IPS-11a (cell line): ENCODE data around the gene CD22.
"Not testable (repeated sequence)": the region's sequence is repeated elsewhere in the genome, so short reads cannot be mapped to it uniquely, and the experiment has no call there.

ENCODE experiments used
- H3K4me3 ChIP-seq: one replicate; pipeline ENCODE4 v1.5.1; 2013; ENCODE audit warnings: low read depth, low read length, control low read depth

CD22 gene

DNA sequence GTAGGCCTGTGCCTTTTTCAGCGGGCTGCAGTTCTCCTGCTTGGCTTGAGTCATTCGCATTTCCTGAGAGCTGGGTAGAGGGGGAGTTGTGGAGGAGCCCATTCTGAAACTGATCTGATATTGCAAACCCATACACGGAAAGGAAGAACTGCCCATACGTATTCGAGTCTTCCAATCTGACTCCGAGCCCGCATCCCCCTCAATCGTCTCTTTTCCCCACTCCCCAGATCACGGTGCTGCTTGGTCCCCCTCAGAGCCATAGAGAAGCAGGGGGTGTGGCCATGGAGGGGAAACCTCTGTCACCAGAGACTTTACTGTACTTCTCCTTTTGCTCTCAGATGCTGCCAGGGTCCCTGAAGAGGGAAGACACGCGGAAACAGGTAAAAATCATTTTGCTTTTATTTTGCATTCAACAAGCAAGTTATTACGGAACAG, at the start of gene CD22:
Gene CD22, plus strand, starts transcription at position 337 of the 435 bp plus-strand sequence. CDS start 2,854 bp downstream, outside the sequence.
- no peak within 1 kb of the TSS for H3K4me3 ChIP-seq

DNA sequence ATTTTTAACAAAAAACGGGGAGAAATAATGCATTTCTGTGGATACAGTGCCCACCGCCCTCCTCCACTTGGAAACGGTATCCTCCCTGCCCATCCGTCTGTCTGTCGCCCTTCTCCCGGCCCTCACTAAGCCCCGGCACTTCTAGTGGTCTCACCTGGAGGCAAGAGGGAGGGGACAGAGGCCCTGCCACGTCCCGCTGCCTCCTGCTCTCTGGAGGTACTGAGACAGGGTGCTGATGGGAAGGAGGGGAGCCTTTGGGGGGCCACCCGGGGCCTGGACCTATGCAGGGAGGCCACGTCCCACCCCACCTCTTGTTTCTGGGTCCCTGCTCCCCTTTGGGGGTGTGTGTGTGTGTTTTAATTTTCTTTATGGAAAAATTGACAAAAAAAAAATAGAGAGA, 49.6 kb upstream of the CD22 start:
- H3K4me3 ChIP-seq = no peak overlapping the region

DNA sequence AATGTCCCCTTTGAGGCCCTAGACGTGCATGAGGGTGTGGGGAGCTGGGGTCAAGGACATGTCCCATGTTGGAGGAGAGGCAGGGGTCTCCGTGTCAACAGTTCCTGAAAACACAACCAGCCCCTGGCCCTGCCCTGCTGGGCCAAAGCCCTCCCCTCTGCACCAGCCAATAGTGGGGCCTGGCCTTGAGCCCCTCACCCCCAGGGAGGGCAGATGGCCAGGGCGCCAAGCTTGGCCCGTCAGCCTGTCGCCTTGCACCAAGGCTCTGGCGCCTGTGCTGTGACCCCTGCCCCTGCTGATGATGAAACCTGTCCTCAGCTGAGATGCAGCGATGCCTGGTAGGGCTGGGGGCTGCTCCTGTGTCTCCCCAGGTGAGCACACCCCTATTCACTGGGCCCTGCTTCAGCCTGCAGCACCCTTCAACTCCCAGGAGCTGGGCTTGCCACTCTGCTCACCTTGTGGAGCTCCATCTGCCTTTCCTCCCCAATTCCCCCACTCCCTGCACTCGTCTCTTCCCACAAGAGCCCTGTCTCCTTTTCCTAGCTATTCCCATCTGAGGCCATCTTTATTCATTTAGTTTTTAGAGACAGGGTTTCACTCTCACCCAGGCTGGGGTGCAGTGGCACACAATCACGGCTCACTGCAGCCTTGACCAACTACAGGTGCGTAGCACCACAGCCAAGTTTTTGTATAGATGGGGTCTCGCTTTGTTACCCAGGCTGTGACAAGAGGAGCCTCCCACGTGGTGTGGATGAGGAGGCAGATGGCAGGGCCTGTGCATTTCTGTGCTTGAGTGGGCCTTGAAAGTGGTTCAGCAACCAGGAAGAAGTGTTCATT, 48.8 kb upstream of the CD22 start:
- H3K4me3 ChIP-seq = no peak overlapping the region

DNA sequence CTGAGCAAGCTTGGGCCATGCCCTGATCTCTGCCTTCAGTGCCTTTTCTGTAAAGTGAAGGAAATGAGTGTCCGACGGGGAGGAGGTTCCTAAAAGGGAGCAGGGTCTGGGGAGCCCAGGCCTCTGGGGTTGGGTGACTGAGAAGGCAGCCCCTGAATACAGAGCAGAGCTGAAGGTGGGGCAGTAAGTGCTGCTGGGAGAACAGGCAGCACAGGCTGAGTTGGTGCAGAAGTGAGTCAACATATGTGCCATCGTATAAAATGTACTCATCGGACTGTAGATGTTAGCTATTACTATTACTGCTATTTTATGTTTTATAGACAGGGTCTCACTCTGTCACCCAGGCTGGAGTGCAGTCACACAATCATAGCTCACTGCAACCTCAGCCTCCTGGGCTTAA, 47.7 kb upstream of the CD22 start:
- H3K4me3 ChIP-seq = no peak overlapping the region

DNA sequence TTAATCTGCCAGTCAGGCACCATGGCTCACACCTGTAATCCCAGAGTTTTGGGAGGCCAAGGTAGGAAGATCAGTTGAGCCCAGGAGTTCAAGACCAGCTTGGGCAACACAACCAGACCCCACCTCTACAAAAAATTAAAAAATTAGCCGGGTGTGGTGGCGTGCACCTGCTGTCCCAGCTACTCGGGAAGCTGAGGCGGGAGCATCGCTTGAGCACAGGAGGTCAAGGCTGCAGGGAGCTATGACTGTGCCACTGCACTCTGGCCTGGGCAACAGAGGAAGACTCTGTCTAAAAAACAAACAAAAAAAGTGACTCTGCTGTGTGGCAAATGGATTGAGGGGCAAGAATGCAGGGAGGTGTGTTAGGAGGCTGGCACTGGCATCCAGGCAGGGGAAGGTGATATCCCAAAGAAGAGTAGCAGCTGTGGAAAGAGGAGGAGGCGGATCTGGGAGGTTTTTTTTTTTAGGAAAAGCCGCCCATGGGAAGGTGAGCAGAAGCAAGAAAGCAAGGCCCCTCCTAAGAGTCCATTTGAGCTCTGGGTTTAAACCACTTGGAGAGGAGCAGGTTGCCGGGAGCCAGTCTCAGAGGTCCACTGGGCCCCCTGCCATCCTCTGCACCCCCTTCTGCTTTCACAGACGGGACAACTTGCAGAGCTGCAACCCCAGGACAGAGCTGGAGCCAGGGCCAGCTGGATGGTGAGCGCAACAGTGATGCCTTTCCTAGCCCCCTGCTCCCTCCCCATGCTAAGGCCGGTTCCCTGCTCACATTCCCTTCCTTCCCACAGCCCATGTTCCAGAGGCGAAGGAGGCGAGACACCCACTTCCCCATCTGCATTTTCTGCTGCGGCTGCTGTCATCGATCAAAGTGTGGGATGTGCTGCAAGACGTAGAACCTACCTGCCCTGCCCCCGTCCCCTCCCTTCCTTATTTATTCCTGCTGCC, 44.6 kb upstream of the CD22 start:
- no peak overlapping the region for H3K4me3 ChIP-seq

DNA sequence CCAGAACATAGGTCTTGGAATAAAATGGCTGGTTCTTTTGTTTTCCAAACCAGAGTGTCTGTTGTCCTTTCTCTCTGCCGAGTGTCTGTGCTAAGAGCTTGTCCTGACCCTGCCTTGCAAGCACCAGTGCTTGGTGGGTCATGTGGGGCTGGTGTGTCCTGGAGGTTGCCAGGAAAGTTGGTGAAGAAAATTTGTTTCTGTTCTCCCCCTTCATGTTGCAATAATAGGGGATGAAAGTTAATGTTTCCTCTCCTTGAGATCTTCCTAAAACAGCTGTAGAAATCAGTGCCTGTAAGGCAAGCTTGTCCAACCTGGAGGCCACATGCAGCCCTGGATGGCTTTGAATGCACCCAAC, 43.9 kb upstream of the CD22 start:
- H3K4me3 ChIP-seq = no peak overlapping the region

DNA sequence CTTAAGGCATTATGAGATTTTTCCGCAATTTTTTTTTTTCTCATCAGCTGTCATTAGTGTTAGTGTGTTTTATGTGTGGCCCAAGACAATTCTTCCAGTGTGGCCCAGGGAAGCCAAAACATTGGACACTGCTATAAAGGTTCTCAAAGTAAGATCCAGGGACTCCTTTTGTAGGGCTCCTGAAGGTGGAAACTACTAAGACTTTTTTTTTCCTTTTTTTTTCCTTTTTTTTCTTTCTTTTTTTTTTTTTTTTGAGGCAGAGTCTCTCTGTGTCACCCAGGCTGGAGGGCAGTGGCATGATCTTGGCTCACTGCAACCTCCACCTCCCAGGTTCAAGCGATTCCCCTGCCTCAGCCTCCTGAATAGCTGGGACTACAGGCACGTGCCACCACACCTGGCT, 43.5 kb upstream of the CD22 start:
- H3K4me3 ChIP-seq = not testable (repeated sequence)

DNA sequence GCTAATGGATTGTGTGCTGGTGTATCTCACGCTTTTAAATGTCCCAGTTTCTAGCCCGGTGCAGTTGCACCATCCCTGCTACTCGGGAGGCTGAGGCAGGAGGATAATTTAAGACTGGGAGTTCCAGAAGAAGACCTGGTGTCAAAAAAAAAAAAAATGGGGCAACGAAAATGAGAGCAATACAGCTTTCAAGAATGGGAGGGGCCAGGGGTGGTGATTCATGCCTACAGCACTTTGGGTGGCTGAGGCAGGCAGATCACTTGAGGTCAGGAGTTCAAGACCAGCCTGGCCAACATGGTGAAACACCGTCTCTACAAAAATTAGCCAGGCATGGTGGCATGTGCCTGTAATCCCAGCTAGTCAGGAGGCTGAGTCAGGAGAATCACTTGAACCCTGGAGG, 42.9 kb upstream of the CD22 start:
- H3K4me3 ChIP-seq = not testable (repeated sequence)

DNA sequence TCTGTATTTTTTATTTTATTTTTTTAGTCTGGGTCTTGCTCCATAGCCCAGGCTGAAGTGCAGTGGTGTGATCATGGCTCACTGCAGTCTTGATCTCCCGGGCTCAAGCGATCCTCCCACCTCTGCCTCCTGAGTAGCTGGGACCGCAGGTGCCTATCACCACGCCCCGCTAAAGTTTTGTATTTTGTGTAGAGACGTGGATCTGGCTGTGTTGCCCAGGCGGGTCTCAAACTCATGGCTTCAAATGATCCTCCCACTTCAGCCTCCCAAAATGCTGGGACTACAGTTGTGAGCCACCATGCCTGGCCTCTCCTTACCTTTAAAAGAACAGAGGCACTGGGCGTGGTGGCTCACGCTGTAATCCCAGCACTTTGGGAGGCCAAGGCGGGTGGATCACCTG, 41.3 kb upstream of the CD22 start:
- H3K4me3 ChIP-seq = no peak overlapping the region

DNA sequence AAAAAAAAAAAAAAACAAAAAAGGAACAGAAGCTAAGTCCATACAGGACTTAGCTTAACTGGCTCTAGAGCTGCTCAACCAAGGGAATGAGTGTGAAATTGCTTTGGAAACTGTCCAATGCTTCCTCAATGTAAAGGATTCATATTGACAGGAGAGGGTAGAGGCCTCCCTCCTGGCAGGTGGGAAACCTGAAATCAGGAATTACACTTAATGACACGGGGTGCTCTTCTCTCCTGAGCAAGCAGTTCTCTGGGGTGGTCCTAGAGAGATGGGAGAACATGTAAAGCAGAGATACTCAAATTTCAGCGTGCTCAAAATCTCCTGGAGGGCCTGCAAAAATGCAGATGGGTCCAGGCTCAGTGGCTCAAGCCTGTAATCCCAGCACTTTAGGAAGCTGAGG, 40.7 kb upstream of the CD22 start:
- H3K4me3 ChIP-seq = no peak overlapping the region

DNA sequence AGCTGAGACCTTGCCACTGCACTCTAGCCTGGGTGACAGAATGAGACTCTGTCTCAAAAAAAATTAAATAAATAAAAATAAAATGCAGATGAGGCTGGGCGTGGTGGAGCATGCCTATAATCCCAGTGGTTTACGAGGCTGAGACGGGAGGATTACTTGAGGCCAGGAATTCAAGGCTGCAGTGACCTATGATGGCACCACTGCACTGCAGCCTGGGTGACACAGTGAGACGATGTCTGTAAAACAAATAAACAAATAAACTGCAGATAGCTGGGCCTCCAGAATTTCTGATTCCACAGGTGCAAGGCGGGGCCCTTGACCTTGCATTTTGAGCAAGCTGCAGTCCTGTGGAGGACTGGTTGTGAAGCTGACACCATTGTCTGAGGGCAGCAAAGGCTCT, 40.1 kb upstream of the CD22 start:
- no peak overlapping the region for H3K4me3 ChIP-seq

DNA sequence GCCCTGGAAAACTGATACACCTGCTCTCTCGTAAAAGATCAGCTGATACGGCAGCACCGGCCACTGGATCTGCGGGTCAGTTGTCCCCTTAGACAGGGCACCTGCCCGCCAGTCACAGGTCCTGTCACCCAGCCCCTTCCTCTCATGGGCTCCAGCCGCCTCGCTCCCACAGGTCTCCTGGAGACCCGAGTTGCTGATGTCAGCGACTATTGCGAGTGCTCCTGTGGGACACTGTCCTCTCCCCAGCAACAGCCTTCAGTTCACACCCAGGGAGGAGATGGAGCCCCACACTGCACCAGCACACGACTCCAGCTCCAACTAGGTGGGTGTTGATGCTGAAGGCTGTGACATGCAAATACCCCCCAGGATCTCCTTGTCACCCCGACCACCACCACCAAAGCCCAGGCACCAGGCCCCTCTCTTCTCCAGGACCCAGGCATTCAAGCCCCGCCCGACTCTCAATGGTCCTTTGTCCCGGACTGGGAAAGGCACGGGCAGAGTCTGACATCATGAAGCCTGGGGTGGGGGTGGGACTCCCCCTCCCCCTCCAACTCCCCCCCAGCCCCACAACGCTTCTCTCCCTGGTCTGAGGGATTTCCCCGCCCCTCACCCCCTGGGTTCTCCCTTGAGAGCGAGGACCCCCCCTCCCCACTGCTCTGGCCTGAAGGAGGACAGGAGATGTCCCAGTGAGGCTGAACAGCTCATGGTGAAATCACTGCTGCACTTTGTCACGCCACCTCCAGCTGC, 38.4 kb upstream of the CD22 start:
- H3K4me3 ChIP-seq = no peak overlapping the region

DNA sequence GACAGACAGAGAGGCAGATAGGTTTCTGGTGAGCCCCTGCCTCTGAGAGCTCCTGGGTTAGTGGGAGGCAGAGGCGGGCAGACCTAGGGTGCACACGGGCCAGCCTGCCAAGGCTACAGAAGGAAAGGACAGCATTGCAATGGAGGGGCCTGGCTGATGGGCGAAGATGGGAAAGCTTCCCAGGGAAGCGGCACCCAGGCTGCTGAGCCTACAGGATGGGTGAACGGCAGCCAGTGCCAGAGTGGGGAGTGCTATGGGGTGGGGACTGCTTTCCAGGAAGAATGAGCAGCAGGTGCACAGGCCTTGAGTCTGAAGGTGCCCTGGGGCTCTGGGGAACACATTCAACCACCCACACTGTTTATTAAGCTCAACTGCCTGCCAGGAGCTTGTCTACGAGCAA, 37.7 kb upstream of the CD22 start:
- H3K4me3 ChIP-seq = no peak overlapping the region

DNA sequence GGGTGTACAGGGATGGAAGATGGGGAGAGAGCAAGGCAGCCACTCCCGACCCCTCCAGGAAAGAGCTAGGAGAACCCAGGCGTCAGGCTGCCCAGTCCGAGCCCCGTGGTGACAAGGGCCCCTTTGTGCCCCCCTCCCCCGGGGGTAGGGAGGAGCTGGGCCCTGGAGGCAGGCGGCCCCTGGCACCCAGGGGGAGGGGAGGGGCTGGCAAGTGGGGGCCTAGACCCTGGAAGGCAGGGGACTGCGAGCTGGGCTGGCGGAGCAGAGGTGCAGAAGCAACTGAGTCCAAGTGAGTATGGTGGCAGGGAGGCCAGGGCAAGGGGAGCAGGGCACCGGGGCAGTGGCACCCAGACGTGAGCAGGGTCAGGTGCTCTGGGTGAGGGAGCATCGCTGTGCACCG, 37.1 kb upstream of the CD22 start, which contains the start of gene MAG:
Gene MAG, plus strand, starts transcription at position 246 of the 400 bp plus-strand sequence. CDS start 3,248 bp downstream, outside the sequence.
- H3K4me3 ChIP-seq = no peak within 1 kb of the TSS

DNA sequence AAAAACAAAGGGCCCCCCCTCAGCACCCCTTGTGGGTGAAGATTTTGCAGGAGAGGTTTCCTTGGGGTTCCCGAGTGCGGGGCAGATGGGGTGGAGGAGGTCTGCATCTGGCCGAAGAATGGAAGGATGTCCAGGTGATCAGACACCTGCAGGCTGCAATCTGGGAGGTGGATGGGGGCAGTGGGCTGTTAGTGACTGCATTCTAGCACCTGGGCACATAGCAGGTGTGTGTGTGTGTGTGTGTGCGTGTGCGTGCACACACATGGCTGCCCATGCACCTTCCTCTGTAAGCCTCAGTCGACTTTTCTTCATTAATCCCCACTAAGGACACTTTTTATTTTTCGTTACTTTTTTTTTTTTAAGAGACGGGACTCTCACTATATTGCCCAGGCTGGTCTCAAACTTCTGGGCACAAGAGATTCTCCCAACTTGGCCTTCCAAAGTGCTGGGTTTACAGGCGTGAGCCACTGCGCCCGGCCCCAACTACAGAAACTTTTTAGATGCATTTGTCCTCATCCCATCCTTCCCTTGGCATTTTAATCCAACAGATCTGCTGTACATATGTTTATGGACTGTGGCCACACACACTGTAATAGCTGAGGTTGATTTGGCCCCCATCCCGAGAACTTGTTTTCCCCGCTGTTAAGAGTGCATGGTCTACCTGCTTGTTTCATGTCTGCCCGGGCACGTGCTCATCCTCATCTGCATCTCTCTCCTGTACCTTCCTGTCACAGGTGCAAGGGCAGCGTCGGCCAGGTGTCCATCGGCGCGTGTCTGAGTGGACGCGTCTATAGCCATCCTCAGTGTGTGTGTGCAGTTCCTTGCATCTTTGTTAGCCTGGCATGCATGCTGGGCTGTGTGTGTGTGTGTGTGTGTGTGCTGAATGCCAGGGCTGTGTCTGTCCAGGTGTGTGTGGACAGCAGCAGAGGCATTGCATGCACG, 36.3 kb upstream of the CD22 start:
- no peak overlapping the region for H3K4me3 ChIP-seq

DNA sequence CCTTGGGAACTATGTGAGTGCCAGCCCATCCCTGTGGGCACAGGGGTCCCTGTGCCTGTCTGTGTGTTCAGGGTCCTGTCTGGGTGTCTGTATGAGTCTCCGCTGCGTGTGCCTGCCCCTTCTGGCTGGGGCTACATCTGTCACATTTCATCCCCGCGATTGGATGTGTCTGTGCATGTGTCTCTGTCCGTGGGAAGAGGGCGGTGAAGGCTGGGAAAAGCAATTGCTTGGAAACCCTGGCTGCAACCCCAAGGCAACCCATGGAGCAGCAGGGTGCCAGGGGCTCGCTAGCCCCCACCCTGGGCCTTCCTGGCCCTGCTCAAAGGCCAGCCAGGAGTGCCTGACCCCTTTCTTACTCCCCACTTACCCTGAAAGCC, 35.6 kb upstream of the CD22 start:
- no peak overlapping the region for H3K4me3 ChIP-seq

DNA sequence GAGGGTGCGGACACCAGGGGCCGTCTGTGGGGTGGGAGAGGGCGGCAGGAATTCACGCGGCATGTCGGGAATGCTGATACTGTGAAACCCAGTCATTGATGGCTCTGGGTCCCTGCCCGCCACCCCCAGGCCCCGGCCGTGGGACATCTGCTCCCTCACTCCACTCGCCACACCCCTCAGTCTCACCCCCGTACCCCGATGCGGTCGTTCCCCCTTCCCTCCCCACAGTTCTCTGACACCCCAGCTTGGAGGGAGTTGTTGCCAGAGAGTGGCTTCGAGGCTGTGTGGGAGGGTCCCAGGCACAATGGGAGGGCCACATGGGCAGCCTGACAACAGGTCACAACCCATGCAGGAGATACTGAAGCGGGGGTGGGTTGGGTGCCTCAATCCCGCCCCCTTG, 35.2 kb upstream of the CD22 start:
- H3K4me3 ChIP-seq = no peak overlapping the region

DNA sequence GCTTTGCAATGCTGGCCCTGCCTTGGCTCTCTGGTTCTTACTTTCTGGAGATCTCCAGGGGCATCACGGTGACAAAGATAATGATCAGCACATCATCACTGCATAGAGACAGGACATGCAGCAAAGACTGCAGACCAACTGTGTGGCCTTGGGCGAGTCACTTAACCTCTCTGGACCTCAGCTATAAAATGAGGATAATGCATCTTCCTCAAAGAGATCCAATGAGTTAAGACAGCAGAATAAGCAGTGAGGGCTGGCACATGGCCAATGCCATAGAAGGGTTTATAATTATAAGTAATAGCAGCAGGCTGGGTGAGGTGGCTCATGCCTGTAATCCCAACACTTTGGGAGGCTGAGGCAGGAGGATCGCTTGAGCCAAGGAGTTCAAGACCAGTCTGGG, 34.7 kb upstream of the CD22 start:
- H3K4me3 ChIP-seq = no peak overlapping the region

DNA sequence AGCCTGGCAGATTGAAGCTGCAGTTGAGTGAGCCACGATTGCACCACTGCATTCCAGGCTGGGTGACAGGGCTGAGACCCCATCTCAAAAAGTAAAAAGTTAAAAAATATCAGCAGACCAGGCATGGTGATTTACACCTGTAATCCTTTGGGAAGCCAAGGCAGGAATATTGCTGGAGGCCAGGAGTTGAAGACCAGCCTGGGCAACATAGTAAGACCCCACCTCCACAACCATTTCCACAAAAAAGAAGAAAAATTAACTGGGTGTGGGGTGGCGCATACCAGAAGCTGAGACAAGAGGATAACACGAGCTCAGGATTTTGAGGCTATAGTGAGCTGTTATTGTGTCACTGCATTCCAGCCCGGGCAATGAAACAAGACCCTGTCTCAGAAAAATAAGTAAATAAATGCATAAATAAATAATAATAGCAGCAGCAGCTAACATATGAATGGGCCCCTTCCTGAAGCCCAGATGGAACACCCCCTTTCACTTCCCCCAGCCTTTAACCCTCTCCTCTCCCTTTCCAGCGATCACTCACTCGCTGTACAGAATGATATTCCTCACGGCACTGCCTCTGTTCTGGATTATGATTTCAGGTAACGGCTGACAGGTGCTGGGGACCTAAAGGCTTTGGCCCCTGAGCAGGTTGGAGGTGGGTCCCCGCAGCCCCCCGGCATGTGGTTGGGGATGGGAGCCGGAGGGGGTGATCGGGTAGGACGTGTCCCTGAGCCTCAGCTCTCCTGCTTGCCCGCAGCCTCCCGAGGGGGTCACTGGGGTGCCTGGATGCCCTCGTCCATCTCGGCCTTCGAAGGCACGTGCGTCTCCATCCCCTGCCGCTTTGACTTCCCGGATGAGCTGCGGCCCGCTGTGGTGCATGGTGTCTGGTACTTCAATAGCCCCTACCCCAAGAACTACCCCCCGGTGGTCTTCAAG, 33.9 kb upstream of the CD22 start:
- H3K4me3 ChIP-seq = no peak overlapping the region
